ENCODE data around the gene ERBB2.
"Not testable (repeated sequence)": the region's sequence is repeated elsewhere in the genome, so short reads cannot be mapped to it uniquely, and the experiment has no call there.

The ERBB2 gene

DNA sequence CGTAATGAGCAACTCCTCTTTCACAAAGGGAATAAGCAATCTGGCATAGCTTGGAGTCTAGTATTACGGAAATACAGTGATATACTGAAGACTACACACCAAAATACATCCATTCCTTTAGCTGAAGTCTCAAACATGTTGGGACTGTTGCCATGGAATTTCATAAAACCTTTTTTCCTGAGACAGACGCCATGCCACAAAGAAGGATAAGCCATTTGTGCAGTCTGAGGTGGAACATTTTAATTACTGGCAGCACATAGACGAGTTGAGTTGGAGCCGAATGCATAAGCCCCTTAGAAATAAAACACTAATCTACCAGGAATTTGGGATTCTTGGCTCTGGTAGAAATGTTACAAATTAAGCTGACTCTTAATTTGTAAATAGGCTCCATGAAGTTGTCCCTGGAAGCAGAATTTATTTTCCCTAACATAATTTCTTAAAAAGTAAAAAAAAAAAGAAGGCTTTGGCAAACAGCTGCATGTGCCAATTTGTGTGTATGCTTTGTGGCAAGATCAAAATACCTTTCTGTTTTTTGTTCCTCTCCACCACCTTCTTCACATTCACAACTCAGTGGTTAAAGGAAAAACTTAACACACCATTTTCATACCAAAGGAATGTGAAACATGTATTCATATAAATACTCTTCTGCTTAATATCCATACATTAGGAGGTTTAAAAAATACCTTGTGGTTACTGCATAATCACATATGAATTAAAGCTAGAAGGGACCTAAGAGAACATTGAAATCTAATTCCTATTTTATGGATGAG lies 63.4 kb downstream of the ERBB2 start:
- DNase-seq (ENCODE audit: low read depth) = no peak

DNA sequence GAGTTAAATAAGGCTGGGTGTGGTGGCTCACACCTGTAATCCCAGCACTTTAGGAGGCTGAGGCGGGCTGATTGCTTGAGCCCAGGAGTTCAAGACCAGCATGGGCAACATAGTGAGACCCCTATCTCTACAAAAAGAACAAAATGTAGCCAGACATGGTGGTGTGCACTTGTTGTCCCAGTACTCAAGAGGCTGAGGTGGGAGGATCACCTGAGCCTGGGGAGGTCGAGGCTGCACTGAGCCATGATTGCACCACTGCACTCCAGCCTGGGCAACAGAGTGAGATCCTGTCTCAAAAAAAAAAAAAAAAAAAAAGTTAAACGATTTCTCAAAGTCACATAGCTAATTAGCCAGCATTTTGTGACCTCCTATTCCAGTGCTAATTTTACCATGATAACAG lies 64.3 kb downstream of the ERBB2 start:
- DNase-seq (ENCODE audit: low read depth) = not testable (repeated sequence)

DNA sequence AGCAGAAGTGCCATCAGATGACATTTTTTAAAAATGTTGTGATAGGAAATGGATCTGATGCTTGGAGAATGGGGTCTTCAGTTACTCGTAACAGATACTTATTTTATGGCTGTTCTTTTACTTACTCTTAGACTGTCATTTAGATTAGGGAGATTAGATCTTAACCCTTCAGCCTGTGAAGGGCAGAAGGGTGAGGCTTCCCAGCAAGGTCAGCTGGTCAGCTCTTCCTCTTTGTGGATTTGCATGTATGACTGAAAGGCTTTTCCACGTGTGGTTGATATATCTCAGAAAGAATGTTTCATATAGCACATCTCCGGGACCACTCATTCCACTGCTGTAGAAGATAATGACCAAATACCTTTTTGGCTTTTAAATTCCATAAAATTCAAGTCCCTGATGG lies 65.3 kb downstream of the ERBB2 start:
- no peak for DNase-seq (ENCODE audit: low read depth)

DNA sequence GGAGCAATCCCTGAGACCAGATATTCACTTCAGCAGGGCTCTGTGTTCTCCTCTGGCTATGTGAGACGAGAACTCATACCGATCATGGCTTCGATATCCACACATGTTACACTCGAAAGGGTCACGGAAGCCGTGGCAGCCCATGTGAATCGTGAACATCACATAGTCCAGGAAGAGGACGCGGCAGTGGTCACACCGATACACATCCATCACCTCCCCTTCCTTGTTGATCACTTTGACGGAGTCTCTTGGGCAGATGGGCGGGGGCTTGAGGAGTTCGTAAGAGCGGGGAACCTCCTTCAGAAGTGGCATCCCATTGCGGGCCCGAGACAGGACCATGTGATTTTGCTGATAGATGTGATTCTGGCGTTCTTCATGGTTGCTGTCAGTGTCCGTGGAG lies 65.9 kb downstream of the ERBB2 start:
- DNase-seq (ENCODE audit: low read depth) = no peak

DNA sequence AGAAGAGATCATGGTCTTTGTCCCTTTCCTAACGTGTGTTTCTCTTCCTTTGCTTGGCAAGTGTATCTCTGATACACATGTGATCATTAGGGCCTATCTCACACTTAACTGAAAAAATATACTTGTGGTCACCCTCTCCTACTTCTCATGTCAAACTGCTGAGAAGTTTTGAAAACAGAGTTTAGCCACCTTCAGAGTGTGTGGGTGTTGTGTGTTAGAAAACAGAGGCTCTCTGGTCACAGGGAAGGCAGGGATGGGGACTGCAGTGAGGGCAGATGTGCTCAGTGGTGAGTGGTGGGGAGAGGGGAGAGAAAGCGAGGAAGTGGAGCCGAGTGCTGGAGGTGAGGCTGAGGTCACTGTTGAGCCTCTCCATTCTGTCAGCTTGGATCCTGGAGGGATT lies 67.3 kb downstream of the ERBB2 start:
- no peak for DNase-seq (ENCODE audit: low read depth)

DNA sequence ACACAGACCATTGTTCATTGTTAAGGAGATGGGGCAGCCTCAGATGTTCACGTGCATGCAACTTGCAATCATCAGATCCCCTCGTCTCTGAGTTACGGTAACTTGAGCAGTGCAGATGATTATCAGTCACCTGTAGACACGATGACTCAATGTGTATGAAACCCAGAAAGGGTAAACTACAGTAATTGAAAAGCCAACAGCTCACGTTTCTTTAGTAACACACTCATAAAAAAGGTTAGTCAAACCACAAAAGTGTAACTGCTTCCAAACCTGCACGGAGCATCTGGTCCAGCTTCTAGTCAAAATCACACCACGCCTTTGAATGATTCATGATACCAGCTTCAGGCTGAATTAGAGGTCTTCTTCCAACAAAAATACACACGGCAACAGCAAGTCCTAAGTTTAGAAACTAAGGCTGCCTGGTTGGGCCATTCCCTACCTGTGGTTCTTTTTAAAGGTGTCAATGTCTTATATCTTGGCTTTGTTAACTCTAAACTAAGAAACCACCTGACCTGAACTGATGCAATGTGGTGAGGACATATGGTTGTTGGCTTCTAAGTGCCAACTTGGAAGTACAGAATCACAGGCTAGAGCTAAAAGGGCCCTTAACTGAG lies 70.2 kb downstream of the ERBB2 start:
- no peak for DNase-seq (ENCODE audit: low read depth)

DNA sequence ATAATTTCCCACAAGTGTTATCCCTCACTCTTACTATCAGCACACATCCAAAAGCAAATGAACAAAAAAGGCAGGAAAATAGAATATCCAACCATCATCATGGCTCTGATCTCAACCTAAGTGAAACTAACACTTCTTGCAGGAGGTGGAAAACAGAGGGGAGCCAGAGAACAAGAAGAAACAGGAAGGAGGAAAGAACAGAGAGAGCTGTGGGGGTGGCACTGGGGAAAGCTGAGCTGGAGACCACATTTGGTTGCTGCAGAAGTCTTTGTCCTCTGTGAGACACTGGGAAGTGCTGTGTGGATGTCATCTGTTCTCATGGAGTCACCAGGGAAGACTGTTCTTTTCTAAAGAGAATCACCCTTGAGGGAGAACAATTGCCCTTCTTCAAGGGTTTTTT lies 72.6 kb downstream of the ERBB2 start:
- no peak for DNase-seq (ENCODE audit: low read depth)

DNA sequence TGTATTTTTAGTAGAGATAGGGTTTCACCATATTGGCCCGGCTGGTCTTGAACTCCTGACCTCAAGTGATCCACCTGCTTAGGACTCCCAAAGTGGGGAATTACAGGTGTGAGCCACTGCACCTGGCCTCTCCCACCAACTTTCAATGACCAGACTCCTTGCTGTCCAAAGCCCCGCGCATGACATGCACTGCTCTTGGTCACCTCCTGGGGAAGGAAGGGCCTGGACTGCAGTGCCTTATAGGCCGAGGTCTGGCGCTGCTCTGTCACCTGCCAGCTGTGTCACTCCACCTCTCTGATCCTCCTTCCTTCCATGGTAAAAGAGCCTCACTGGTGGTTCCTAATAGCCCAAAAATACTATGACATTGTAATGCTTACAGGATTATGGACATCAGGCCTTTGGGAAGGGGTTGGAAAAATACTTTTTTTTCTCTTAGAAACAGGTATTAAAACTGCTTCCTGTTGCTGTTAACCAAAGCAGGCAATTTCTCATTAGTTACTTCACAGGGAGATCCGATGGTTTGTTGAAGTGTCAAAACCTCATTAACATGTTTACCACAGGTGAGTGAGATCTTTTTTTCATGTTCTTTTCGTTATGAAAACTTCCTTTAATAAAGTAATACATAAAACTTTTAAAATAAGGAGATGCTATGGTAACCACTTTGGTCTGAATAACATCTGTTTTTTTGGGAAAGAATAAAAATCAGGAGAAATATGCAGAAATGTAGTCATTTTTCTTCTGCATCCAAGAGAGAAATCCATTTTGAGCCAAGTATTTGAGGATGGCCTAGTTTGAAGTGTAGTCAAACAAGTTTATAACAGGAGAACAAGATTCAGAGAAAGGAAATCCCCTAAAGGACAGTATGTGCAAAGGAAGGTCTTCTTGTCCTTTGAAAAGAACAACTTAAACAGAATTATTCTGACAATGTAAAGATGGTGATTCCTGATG lies 73.4 kb downstream of the ERBB2 start:
- no peak for DNase-seq (ENCODE audit: low read depth)

DNA sequence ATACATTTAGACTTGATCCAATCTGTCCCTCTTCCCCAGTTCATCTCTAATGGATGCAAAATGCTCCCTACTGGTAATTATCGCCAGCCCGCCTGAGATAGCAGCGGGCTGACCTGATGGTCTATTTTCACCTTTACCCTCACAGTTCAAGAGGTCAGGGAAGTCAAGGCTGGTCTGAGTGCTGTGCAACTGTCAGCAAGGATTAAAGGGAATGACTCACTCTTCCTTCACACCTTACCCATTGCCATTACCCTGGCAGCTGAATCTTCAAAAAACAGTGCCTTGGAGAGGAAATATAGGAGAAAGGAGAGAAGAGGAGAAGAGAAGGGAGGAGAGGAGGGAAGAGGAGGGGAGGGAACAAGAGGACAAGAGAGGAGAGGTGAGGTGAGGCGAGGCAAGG lies 74.2 kb downstream of the ERBB2 start:
- no peak for DNase-seq (ENCODE audit: low read depth)

DNA sequence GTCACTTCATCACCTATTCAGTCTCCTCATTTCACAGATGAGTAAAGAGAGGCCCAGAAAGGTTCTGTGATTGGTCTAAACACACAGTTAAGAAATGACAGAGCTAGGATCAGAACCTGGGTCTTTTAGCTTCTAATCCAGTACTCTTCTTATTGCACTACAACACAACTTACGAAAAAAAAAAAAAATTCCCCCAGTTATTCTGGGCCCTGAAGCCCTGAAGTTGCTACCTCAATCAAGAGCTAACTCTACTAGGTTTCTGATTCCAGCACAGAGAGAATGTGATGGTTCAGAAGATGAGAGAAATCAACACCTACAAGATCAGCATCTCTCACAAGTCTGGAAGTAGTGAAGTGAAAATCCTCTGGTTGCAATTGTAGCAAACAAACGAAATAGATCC lies 75.2 kb downstream of the ERBB2 start:
- DNase-seq (ENCODE audit: low read depth) = no peak

DNA sequence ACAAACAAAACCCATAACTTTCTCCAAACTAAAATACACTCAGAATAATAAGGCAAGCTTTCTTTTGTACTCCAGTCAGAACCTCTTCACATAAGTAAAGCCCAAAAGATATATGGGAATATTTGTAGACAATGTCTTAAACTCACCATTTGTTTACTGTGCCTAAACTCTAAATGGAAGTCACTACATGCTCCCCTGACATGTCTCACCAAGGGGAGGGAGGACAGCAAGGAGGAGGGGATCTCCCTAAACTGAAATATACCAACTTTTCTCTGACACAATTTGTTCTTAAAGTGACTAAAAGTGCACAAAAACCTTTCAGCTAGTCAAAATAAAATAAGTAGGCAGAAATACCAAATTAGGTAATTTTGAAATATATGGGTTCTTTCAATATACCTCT lies 76.4 kb downstream of the ERBB2 start:
- no peak for DNase-seq (ENCODE audit: low read depth)

DNA sequence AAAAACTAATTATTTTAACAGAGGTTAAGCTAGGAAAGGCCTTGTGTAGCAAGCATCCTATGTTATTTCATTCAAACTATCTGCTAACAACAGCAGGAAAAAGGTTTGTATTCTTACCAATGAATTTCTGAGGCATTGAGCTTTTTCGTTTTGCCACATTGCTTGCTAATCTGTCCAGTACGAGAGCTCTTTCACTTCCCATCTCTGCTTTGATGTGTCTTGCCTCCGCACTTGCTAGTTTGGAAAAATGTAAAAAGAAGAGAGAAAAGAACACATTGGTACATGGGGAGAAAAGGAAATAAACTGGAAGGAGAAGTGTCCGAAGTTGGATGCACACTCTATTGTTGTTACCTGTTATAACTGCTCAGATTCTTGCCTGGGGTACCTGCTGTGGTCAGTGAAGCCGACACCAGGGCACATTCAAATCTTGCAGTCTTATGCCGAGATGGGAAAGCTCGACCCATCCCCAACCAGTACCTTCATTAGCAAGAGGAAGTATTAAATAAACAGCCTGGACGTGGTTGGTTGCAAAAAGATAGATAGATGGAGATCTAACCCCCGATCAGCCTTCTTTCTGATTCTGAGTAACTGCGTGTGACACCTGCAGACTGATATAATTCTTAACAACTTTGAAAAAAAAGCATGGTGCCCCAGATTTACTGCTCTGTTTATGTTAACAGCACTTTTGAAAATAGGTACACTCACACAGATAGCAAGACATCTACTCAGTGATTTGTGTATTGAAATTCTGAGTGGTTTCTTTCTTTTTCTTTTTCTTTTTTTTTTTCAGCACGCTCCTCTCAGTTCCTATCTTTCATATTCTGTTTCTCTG lies 77.9 kb downstream of the ERBB2 start:
- no peak for DNase-seq (ENCODE audit: low read depth)

All from stimulated activated CD8-positive, alpha-beta memory T cell treated with anti-CD3 and anti-CD28 coated beads, Interleukin-12 subunit alpha, Interleukin-12 subunit beta, amount 100 ng/mL, for 1 hour (primary cell).